ENCODE data around the gene PPM1E.

PPM1E gene

DNA sequence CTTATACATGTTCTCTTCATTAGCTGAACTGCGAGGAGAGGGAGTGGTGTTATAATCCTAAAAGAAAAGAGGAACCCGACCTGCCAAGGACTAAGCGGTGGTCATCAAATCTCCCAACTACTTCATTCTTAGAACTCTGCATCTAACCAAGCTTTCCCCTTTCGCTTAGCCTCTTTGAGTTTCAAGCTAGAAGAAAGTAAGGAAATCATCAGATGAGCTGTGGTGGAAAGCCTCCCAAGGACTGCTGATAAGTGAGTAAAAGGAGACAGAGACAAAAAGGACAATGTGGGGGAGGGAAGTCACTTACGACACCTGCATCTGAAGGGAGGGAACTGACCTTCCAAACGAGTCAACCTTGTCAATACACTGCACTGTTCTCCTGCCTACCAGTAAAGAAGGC, 229.7 kb downstream of the PPM1E start:
- no peak for DNase-seq (ENCODE audit: low read depth, low spot score)
- H3K27ac ChIP-seq = no peak overlapping the region

DNA sequence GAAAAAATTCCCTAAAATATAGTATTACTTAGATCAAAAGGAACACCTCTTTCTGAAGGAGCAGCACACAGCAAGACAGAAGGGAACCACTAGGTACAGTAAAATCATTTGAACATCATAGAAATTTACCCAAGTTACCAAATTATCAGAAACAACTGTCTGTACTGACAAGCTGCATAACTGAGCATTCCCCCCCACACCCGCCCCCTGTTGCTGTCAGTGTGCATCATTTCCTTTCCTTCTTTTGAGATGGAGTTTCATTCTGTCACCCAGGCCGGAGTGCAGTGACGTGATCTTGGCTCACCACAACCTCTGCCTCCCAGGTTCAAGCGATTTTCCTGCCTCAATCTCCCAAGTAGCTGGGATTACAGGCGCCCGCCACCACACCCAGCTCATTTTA, 230.3 kb downstream of the PPM1E start:
- DNase-seq (ENCODE audit: low read depth, low spot score) = no peak
- no peak overlapping the region for H3K27ac ChIP-seq

DNA sequence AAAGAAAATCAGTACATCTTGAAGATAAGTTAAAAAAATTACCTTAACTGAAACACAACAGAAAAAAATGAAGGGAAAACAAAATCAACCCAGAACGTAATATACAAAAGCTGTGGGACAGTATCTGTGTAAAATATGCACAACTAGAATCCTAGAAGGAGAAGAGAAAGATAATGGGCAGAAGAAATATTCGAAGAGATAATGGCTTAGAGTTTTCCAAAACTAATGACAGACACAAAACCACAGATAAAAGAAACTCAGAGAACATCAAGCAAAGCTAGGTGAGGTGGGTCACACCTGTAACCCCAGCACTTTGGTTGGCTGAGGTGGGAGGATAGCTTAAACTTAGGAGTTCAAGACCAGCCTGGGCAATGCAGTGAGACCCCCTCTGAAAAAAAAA, 234.0 kb downstream of the PPM1E start:
- H3K27ac ChIP-seq = no peak overlapping the region
- no peak for DNase-seq (ENCODE audit: low read depth, low spot score)

DNA sequence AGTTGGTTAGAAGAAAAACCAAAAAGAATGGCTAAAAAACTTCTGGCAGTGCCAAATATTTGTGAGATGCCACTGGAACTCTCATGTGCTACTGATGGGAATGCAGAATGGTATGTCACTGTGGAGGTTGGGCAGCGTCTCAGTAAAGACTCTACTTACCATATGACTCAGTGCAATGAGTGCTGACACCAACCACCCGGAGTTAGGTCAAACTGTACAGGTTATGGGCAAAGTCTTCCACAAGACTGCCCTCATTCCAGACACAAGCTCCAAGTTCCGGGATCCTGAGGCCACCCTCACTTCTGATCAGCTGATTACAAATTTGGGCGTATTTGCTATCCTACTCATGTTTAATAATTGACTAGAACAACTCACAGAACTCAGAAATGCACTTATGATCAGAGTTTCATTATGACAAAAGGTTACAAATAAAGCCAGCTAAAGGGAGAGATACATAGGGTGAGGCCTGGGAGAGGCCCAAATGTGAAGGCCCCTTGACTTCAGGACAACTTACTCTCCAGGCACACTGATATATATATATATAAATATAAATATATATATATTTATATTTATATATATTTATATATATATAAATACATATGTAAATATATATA, 236.2 kb downstream of the PPM1E start:
- no peak for DNase-seq (ENCODE audit: low read depth, low spot score)
- no peak overlapping the region for H3K27ac ChIP-seq

DNA sequence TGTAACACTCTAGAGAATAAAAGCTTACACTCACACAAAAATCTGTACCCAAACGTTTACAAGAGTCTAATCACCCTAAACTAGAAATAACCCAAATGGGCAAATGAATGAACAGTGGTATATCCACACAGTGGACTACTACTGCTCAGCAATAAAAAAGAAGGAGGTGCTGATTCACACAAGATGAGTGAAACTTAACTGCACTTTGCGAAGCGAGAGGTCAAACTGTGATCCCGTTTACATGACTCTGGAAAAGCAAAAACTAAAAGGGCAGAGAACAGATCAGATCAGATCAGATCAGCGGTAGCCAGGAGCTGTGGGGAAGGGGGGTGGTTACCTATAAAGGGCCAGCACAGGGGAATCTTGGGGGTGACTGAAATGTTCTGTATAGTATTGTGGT, 237.7 kb downstream of the PPM1E start:
- DNase-seq (ENCODE audit: low read depth, low spot score) = no peak

DNA sequence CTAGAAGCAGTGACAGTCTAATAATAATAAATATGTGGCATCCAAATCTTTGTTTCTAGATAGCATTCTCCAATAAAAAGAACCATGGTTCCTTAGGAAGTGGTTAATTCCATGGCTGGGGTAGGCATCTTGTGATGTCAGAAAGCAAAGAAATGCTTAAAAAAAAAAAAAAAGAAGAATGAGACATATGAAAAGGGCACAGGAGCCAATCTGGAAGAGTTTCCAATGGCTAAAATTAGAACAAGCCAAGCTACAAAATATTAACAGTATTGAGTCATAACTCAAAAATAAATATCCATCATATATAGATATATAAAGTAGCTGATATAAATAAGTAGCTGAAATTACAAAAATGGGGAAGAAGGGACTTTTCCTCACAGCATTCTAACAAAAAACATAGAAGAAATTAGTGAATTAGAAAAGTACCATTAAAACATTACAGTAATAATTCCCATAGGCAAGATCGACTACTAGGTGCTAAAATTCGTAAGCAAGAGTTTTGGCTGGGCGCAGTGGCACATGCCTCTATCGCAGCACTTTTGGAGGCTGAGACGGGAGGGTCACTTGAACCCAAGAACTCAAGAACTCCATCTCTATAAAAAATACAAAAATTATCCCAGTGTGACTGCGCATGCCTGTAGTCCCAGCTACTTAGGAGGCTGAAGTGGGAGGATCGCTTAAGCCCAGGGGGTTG, 239.7 kb downstream of the PPM1E start:
- DNase-seq (ENCODE audit: low read depth, low spot score) = no peak
- H3K27ac ChIP-seq = no peak overlapping the region

More for the DNA sequence above, 237.7 kb downstream of the PPM1E start:
- no peak overlapping the region for H3K27ac ChIP-seq

DNA sequence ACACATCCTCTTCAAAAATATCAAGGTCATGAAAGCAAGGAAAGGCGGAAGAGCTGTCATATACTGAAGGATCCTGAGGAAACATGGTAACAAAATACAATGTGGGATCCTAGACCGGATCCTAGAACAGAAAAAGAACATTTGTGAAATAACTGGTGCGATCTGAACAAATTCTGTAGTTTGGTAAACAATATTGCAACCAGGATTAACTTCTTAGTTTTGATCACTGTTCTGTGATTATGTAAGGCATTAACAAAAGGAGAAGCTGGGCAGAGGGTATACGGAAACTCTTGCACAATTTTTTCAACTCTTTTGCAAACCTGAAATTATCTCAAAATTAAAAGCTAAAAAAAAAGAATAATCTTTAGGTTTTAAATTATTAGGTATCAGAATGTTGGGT, 241.3 kb downstream of the PPM1E start:
- no peak overlapping the region for H3K27ac ChIP-seq
- no peak for DNase-seq (ENCODE audit: low read depth, low spot score)

DNA sequence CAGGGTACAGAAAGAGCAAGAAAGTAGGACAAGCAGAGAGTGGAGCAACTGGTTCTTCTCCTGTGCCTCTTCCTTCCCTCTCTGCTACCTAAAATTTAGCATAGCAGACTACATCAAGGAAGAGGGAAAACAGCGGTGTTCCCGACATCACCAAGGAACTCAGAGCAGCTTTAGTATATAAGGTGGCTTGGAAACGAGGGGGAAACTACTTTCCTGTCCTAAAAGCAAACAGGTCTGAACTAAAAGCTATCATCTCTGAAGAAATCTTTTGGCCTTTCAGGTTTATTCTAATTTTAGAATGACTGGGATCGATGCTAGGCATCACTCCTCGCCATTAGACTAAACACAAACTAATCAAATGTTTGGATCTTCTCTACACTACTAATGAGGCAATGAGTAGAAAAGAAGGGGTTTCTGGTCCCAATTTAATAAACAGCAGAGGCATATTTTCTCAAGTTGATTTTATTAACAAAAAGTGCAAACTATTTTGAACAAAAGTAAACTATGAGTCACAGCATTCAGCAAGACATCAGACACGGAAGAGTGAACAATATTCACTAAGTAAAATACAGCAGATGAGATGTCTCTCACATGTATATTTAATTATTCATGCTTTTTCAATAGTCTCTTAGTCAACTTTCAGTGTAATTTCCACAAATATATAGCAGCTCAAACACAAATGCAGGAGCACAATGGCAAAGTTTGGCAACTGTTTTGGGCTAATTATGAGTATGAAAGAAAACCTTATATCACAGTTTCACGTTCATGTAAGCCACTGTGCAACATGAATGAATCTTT, 242.3 kb downstream of the PPM1E start:
- H3K27ac ChIP-seq = no peak overlapping the region

DNA sequence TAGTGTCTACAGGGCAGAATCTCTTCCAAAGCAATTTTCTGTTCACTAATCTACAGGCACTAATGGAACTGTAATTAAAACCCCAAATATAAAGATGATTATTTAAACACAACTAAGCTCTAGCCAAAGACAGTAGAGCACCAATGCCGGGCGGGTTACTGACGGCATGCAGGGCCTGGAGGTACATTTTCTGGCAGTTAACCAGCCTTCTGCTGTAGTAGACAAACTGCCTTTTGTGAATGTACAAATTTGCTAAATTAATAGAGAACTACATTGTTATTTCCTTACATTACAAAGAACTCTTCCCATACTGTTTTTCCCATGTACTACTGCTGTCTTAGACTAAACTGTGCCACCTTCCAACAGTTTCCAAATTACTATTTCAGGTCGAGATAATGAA, 243.2 kb downstream of the PPM1E start:
- no peak for DNase-seq (ENCODE audit: low read depth, low spot score)
- no peak overlapping the region for H3K27ac ChIP-seq

More for the DNA sequence above, 242.3 kb downstream of the PPM1E start:
- no peak for DNase-seq (ENCODE audit: low read depth, low spot score)

DNA sequence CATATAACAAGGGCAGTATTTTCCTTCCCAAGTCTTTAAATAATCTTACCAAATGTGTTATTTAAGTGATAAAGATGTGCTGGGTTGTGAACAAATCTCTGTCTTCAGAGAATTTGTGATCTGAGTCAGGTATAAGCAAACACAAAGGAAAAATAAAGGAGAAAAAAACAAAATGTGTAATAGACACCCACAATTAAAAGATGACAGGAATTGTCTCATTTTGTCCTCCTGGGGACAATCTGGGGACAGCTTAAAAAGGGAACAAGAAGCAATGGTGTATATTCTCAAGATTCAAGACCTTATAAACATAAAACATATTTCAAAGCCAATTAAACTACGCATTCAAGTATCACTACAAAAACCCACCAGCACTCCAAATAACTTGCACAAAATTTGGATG, 243.8 kb downstream of the PPM1E start:
- DNase-seq (ENCODE audit: low read depth, low spot score) = no peak
- no peak overlapping the region for H3K27ac ChIP-seq

DNA sequence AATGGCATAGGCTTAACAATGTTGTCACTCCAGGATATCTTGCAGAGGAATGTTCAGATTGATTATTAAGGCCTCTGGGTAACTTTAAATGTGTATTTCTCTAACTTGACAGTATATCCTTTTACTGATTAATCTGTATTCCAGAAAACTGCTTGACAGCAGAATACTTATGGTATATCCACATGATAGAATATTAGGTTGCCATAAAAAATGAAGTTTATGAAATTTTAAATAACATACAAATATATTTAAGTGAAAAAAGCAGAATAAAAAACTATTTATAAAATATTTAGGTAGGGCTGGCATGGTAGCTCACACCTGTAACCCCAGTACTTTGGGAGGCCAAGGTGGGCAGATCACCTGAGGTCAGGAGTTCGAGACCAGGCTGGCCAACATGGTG, 244.4 kb downstream of the PPM1E start:
- H3K27ac ChIP-seq = no peak overlapping the region
- DNase-seq (ENCODE audit: low read depth, low spot score) = no peak

DNA sequence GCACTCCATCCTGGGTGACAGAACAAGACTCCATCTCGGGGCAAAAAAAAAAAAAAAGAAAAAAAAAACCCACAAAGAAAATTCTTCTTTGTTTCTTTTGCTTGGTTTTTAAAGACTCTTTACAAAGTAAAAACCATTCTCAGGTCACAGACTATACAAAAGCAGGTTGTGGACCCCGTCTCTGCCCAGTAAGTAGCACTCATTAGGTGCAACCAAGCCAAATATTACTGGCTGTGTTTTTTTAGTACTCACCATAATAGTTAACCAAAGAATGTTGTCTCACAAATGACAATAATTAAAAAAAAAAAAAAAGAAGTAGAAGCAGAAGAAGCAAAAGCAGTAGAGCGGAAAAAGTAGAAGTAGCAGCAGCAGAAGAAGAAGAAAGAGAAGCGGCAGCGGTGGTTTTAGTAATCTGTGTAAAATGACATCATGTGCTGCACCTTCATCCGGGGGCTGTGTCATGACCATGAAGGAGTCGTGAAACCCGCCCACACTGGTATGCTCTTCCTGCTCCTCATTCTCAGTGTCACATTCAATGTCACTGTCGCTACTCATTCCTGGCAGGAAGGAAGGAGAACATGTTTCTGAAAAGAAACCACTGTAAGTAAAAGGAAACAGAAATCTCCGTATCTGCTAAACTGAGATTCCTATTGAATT, 245.6 kb downstream of the PPM1E start:
- DNase-seq (ENCODE audit: low read depth, low spot score) = no peak
- H3K27ac ChIP-seq = peak overlapping the region; percentile 33

DNA sequence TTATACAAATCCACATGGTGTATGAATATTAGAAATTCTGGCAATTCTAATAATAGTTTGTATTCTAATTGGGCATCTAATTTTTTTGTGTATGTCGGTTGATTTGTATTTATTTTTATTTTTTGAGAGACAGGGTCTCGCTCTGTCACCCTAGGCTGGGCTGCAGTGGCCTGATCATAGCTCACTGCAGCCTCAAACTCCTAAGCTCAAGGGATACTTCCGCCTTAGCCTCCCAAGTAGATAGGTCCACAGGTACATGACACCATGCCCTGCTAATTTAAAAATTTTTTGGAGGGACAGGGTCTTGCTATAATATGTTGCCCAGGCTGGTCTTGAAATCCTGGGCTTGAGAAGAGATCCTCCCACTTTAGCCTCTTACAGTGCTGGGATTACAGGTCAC, 246.5 kb downstream of the PPM1E start:
- DNase-seq (ENCODE audit: low read depth, low spot score) = no peak
- H3K27ac ChIP-seq = peak overlapping the region; percentile 33

DNA sequence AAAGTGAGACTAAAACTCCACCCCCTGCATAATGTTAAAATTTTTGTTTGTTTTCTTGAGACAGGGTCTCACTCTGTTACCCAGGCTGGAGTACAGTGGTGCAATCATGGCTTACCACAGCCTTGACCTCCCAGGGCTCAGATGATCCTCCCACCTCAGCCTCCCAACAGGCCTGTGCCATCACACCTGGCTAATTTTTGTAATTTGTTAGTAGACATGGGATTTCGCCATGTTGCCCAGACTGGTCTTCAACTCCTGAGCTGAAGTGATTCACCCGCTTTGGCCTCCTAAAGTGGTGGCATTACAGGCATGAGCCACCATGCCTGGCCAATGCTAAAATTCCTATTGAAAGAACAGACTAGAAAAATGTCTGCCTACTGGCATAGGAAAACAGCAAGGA, 247.2 kb downstream of the PPM1E start:
- H3K27ac ChIP-seq = no peak overlapping the region
- no peak for DNase-seq (ENCODE audit: low read depth, low spot score)

DNA sequence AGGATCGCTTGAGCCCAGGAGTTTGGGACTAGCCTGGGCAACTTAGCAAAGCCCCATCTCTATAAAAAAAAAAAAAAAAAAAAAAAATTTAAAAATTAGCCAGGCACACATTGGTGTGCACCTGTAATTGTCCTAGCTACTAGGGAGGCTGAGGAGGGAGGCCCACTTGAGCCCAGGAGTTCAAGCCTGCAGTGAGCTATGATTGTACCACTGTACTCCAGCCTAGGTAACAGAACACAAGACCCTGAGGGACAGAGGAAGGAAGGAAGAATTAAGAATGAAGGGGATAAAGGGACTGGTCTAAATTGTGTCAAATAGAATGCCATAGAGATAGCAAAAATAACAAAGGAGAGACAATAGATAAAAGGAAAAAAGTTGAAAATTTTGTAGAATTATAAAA, 248.2 kb downstream of the PPM1E start:
- H3K27ac ChIP-seq = no peak overlapping the region
- DNase-seq (ENCODE audit: low read depth, low spot score) = no peak

DNA sequence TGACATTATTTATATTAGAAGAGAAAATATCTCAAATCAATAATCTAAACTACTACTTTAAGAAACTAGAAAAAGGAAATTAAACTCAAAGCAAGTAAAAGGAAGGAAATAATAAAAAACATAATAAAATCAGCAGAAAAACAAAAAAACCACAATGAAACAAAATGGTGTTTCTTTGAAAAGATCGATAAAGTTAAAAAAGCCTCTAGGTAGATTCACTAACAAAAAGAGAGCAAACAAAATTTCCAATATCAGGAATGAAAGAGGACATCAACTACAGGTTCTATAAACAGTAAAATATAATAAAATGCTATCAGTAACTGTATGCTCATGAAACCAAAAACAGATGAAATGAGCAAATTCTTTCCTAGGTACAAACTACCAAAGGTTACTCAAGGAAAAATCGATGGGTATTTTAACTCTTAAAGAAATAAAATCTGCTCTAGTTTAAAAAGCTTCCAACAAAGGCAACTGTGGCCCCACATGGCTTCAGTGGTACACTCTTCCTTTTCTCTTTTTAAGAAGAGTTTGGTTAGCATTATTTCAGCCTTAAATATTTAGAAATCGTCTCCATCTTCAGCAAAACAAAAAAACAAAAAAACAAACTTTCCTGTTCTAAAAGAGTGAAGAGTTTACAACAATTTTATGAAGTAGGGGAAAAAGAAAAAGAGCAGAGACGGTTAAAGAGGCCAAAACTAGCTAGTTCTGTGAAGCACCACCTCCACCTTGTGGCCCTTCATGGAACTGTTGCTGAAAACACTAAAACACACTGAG, 248.9 kb downstream of the PPM1E start:
- H3K27ac ChIP-seq = no peak overlapping the region
- no peak for DNase-seq (ENCODE audit: low read depth, low spot score)

DNA sequence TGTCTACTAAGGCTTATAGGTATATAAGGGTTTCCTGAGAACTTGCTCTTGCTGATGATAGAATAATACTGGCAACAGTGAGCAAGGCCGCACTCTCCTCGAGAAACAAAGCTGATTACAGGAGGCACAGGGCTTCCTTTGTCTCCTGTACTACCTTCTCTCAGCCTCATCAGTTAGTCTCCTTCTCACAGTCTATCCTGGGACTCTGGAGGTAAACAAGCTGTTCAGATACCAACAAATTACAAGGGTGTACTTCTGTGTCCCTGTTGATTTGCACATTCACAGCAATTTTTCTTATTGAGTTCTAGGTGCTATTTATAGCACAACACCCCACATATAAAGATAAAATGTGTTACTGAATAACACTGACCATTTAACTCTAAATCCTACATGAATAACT, 252.3 kb downstream of the PPM1E start:
- no peak overlapping the region for H3K27ac ChIP-seq
- no peak for DNase-seq (ENCODE audit: low read depth, low spot score)

DNA sequence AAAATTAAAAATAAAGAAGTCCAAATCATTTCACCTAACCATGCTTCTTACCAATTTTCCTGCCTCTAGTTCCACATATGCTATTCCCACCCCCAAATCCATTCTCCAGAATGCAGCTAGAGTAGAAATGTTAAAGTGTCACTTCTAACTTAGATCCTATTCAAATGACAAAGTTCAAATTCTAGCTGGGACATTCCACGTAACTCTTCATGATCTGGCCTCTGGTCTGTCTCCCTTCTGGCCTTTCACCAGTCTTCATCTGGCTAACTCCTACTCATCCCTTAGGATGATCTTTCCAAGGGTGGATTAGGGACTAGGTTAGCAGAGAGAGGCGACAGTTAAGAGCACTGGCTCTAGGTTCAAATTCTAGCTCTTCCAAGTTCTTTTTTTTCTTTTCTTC, 253.1 kb downstream of the PPM1E start:
- no peak overlapping the region for H3K27ac ChIP-seq
- no peak for DNase-seq (ENCODE audit: low read depth, low spot score)

DNA sequence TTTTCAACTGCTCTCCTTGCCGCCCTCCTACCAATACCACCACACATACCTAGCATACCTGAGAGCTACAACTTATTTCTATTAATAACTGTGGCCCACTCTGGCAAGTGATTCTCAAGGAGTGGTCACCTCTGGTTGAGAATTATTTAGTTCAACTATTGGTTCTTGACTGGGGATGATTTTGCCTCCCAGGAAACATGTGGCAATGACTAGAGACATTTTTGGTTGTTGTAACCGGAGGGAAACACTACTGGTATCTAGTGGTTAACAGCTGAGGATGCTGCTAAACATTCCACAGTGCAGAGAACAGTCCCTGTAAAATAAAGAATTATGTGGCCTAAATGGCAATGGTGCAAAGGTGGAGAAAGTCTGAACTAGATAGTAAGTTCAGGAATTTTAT, 254.4 kb downstream of the PPM1E start:
- no peak overlapping the region for H3K27ac ChIP-seq
- no peak for DNase-seq (ENCODE audit: low read depth, low spot score)

DNA sequence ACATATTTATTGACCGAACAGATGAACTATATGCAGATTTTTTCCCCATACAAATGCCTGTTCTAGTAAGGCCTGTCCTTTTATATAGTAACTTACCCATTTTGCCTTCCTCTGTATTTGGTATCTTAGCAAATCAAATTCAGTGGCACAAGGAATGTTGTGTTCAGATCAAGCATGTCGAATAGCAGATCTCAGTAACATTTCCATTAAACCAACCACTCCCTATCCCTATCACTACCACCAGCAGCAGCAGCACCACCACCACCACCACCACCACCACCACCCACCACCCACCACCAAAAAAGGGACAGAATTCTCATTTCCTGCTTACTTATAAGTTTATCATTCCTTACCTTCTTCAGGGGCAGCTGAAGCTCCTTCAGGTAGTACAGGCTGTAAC, 256.3 kb downstream of the PPM1E start:
- no peak overlapping the region for H3K27ac ChIP-seq
- DNase-seq (ENCODE audit: low read depth, low spot score) = no peak
